Spleen (tissue), 11 donors: ENCODE results near the gene ARHGAP22. TPM values are rescaled to one million over a fixed set of nuclear protein-coding genes. Genes with fewer than 3 reads are reported as not detected.

Source experiments
- DNase-seq: peaks from one replicate; pipeline ENCODE4 v3.0.0-alpha.2; 2020
- H3K27ac ChIP-seq, 8 donors: fragments of 200-600 bp; sonication (generic) in 7 of 8; 1 replicate in 4 of 8; 2 replicates in 4 of 8; pipeline versions ENCODE4 v1.5.0 to v1.8.0; 2016 to 2021; ENCODE audit warnings: inconsistent platforms in 4 of 8, mild to moderate bottlenecking in 4 of 8, moderate library complexity in 1 of 8
- H3K27me3 ChIP-seq, 7 donors: fragments of 200-600 bp; sonication (generic) in 6 of 7; replicated peaks in 1 of 7; 1 replicate in 4 of 7; 2 replicates in 3 of 7; pipeline versions ENCODE4 v1.5.0 to v1.8.0; 2016 to 2021; ENCODE audit warnings: inconsistent platforms in 3 of 7, mild to moderate bottlenecking in 1 of 7
- H3K36me3 ChIP-seq, 6 donors: fragments of 200-600 bp; sonication (generic) in 5 of 6; 1 replicate in 4 of 6; 2 replicates in 2 of 6; pipeline versions ENCODE4 v1.5.0 to v1.8.0; 2016 to 2021; ENCODE audit warnings: inconsistent platforms in 2 of 6
- H3K4me1 ChIP-seq, 6 donors: fragments of 200-600 bp; sonication (generic) in 5 of 6; 1 replicate in 3 of 6; 2 replicates in 3 of 6; pipeline versions ENCODE4 v1.5.0 to v1.8.0; 2016 to 2021; ENCODE audit warnings: inconsistent platforms in 3 of 6
- H3K4me3 ChIP-seq, 8 donors: fragments of 200-600 bp; sonication (generic) in 7 of 8; 1 replicate in 4 of 8; 2 replicates in 4 of 8; pipeline versions ENCODE4 v1.5.0 to v1.8.0; 2016 to 2021; ENCODE audit warnings: inconsistent platforms in 4 of 8, mild to moderate bottlenecking in 4 of 8, moderate library complexity in 2 of 8
- H3K9me3 ChIP-seq, 8 donors: fragments of 200-600 bp; sonication (generic) in 7 of 8; 1 replicate in 4 of 8; 2 replicates in 4 of 8; pipeline versions ENCODE4 v1.5.0 to v1.8.0; 2016 to 2021; ENCODE audit warnings: inconsistent platforms in 4 of 8
- CTCF ChIP-seq, 11 experiments: fragments of 200-600 bp in 7 of 11; fragments of 450-650 bp in 4 of 11; sonication (generic) in 4 of 11; IDR thresholded peaks in 8 of 11; conservative IDR thresholded peaks in 3 of 11; 1 replicate in 7 of 11; 2 replicates in 4 of 11; pipeline versions ENCODE4 v1.4.0 to v1.8.0; 2016 to 2021; ENCODE audit warnings: antibody characterized with exemption in 11 of 11, inconsistent platforms in 4 of 11, mild to moderate bottlenecking in 1 of 11
- POLR2A ChIP-seq, 3 donors: fragments of 450-650 bp; IDR thresholded peaks; one replicate each; pipeline ENCODE4 v1.5.1; 2017; ENCODE audit warnings: antibody characterized with exemption in 3 of 3, mild to moderate bottlenecking in 1 of 3
- POLR2AphosphoS5 ChIP-seq, 3 donors: sonication (generic); formaldehyde crosslinking; IDR thresholded peaks; one replicate each; pipeline ENCODE4 v1.5.1; 2017; ENCODE audit warnings: antibody characterized with exemption in 3 of 3
- WGBS, 5 donors: extraction: QIAGEN DNeasy Blood & Tissue Kit in 3 of 5; methylation state at CpG; one replicate each; pipeline versions ENCODE4 v1.1.5 to v1.1.7; 2013 to 2018; 5-methylcytosine and 5-hydroxymethylcytosine counted together
- intact Hi-C: fragments of 100-400 bp; cut with DNase I; formaldehyde crosslinking; loops from one replicate; pipeline ENCODE4 v1.15.0; 2023; ENCODE audit warnings: low total_unique reads
- polyA plus RNA-seq, 3 donors: library from polyadenylated mRNA; stranded (reverse); fragments of 200-250 nt; gene quantifications; one replicate each; pipeline ENCODE4 v1.2.1, GENCODE V29; 2013
- total RNA-seq, 7 donors: library from RNA; depleted of rRNA in 3 of 7; stranded (reverse); fragments of >200 nt in 3 of 7; fragmentation: NEBNext Ultra II Directional in 4 of 7; extraction: Animal tissue kit (Norgen Biotek cat#: 25700) in 4 of 7; gene quantifications; one replicate each; pipeline versions ENCODE4 v1.1.0 to v1.2.1, GENCODE V29; 2016 to 2021
- donor health status: healthy with polysubstance abuse.
- donor health status: DM: no; HTN: no; CAD: no; lungs with moderate emphysema.
- donor health status: DM: no; HTN: no; CAD: no.
- donor health status: Bipolar disorder and iron deficiency.
- donor health status: healthy.
- donor health status: DM: no; HTN: no; CAD: no.
- donor health status: DM: yes; HTN: yes; CAD: no.

Gene ARHGAP22
- total and polyA plus RNA-seq, 10 donors, result 0.56 to 7.5 (median 3.2) TPM

GRCh38 chr10:48491392-48492139 is 113.3 kb downstream of the ARHGAP22 start:
- intact Hi-C loops, result no loop called here

GRCh38 chr10:48490946-48491345 is 113.9 kb downstream of the ARHGAP22 start:
- Histone ChIP-seq H3K4me1 (peaks cover 0 to 4% (median 0%) of the 10 kb centered on the region in 6 donors), H3K27ac (no peak overlapping the region), H3K9me3 (peaks cover 0 to 3% (median 0%) of the 10 kb centered on the region in 8 donors), H3K4me3 (no peak overlapping the region), H3K36me3 (no peaks in the 10 kb centered on the region), H3K27me3 (peaks cover 0 to 30% (median 0%) of the 10 kb centered on the region in 7 donors)
- TF ChIP-seq POLR2AphosphoS5 (IDR thresholded peaks at IDR 0.05), result no peak
- no peak for TF ChIP-seq POLR2A (IDR thresholded peaks at IDR 0.05)
- TF ChIP-seq CTCF (IDR thresholded peaks at IDR 0.05 in 8 of 11, conservative IDR thresholded peaks at IDR 0.05 in 3 of 11), result no peak
- no peak for DNase-seq
- WGBS, 5 donors, result 73 to 90% (median 78%) methylated on average over 6 of the region's 6 CpGs
- intact Hi-C loops, result no loop called here

More at GRCh38 chr10:48491392-48492139, 113.3 kb downstream of the ARHGAP22 start:
- Histone ChIP-seq H3K27me3 (peaks cover 0 to 33% (median 0%) of the 10 kb centered on the region in 7 donors), H3K36me3 (no peaks in the 10 kb centered on the region), H3K9me3 (peaks cover 0 to 3% (median 0%) of the 10 kb centered on the region in 8 donors), H3K27ac (no peak overlapping the region), H3K4me3 (no peak overlapping the region), H3K4me1 (peaks cover 0 to 4% (median 0%) of the 10 kb centered on the region in 6 donors)
- no peak for DNase-seq
- WGBS, 5 donors, result 84 to 95% (median 91%) methylated on average over 13 of the region's 13 CpGs
- TF ChIP-seq POLR2AphosphoS5 (IDR thresholded peaks at IDR 0.05), result no peak
- no peak for TF ChIP-seq POLR2A (IDR thresholded peaks at IDR 0.05)
- TF ChIP-seq CTCF (IDR thresholded peaks at IDR 0.05 in 8 of 11, conservative IDR thresholded peaks at IDR 0.05 in 3 of 11), result no peak

GRCh38 chr10:48490571-48490940 is 114.3 kb downstream of the ARHGAP22 start:
- intact Hi-C loops, result no loop called here
- no peak for TF ChIP-seq CTCF (IDR thresholded peaks at IDR 0.05 in 8 of 11, conservative IDR thresholded peaks at IDR 0.05 in 3 of 11)
- no peak for TF ChIP-seq POLR2AphosphoS5 (IDR thresholded peaks at IDR 0.05)
- no peak for TF ChIP-seq POLR2A (IDR thresholded peaks at IDR 0.05)
- 79 to 90% (median 88%) methylated on average over 7 of the region's 7 CpGs for WGBS, 5 donors
- Histone ChIP-seq H3K36me3 (no peaks in the 10 kb centered on the region), H3K27me3 (peaks cover 0 to 27% (median 0%) of the 10 kb centered on the region in 7 donors), H3K27ac (no peak overlapping the region), H3K4me3 (no peak overlapping the region), H3K9me3 (peaks cover 0 to 3% (median 0%) of the 10 kb centered on the region in 8 donors), H3K4me1 (peaks cover 0 to 4% (median 0%) of the 10 kb centered on the region in 6 donors)
- DNase-seq, result no peak

- H3K9me3 ChIP-seq, result peaks cover 0 to 3% (median 0%) of the 10 kb centered on the region in 8 donors
- 74 to 100% (median 87%) methylated on average over 1 of the region's 1 CpG for WGBS, 5 donors
- TF ChIP-seq POLR2A (IDR thresholded peaks at IDR 0.05), result no peak
- TF ChIP-seq POLR2AphosphoS5 (IDR thresholded peaks at IDR 0.05), result no peak
- TF ChIP-seq CTCF (IDR thresholded peaks at IDR 0.05 in 8 of 11, conservative IDR thresholded peaks at IDR 0.05 in 3 of 11), result no peak
- no peak overlapping the region for H3K4me3 ChIP-seq
- no peak overlapping the region for H3K27ac ChIP-seq
- peaks cover 0 to 4% (median 0%) of the 10 kb centered on the region in 6 donors for H3K4me1 ChIP-seq
- no peak for DNase-seq
- intact Hi-C loops, result no loop called here
- H3K36me3 ChIP-seq, result no peaks in the 10 kb centered on the region
- H3K27me3 ChIP-seq, result peaks cover 0 to 13% (median 0%) of the 10 kb centered on the region in 7 donors
Measured at GRCh38 chr10:48489099-48489498, 115.8 kb downstream of the ARHGAP22 start.
